Heart left ventricle (tissue), 16 donors: Measurements from ENCODE around the gene WIPF3. TPM values are rescaled to one million over a fixed set of nuclear protein-coding genes. Genes with fewer than 3 reads are reported as not detected.

Source experiments
- ATAC-seq, 4 donors: fragments of 200-7000 bp; cut with Tn5 transposase; one replicate each; pipeline ENCODE4 v1.9.1; 2020 to 2022; ENCODE audit warnings: moderate library complexity in 4 of 4, mild to moderate bottlenecking in 3 of 4, moderate number of reproducible peaks in 1 of 4
- DNase-seq, 5 donors: peaks; one replicate each; pipeline ENCODE4 v3.0.0-alpha.2; 2020
- H3K27ac ChIP-seq, 12 donors: fragments of 200-600 bp; sonication (generic) in 4 of 12; one replicate each; pipeline versions ENCODE4 v1.5.0 to v1.8.0; 2016 to 2022; ENCODE audit warnings: mild to moderate bottlenecking in 2 of 12
- H3K27me3 ChIP-seq, 9 donors: fragments of 200-600 bp; sonication (generic) in 2 of 9; one replicate each; pipeline versions ENCODE4 v1.5.1 to v1.8.0; 2016 to 2022; ENCODE audit warnings: mild to moderate bottlenecking in 3 of 9
- H3K36me3 ChIP-seq, 9 donors: fragments of 200-600 bp; sonication (generic) in 2 of 9; one replicate each; pipeline versions ENCODE4 v1.5.0 to v1.8.0; 2018 to 2022; ENCODE audit warnings: mild to moderate bottlenecking in 2 of 9
- H3K4me1 ChIP-seq, 12 donors: fragments of 200-600 bp; sonication (generic) in 4 of 12; one replicate each; pipeline versions ENCODE4 v1.5.0 to v1.8.0; 2016 to 2022; ENCODE audit warnings: mild to moderate bottlenecking in 3 of 12
- H3K4me3 ChIP-seq, 12 donors: fragments of 200-600 bp; sonication (generic) in 4 of 12; one replicate each; pipeline versions ENCODE4 v1.5.0 to v1.8.0; 2017 to 2022; ENCODE audit warnings: mild to moderate bottlenecking in 9 of 12, moderate library complexity in 4 of 12
- H3K9me3 ChIP-seq, 12 donors: fragments of 200-600 bp; sonication (generic) in 4 of 12; one replicate each; pipeline versions ENCODE4 v1.5.0 to v1.8.0; 2016 to 2022; ENCODE audit warnings: mild to moderate bottlenecking in 1 of 12
- CTCF ChIP-seq, 12 donors: fragments of 200-600 bp; sonication (generic) in 4 of 12; IDR thresholded peaks; one replicate each; pipeline versions ENCODE4 v1.5.0 to v1.8.0; 2018 to 2022; ENCODE audit warnings: antibody characterized with exemption in 12 of 12, mild to moderate bottlenecking in 5 of 12
- POLR2A ChIP-seq, 2 donors: fragments of 450-650 bp; IDR thresholded peaks; one replicate each; pipeline ENCODE4 v1.6.1; 2017; ENCODE audit warnings: antibody characterized with exemption in 2 of 2, mild to moderate bottlenecking in 2 of 2, moderate library complexity in 2 of 2
- WGBS, 4 donors: extraction: QIAGEN DNeasy Blood & Tissue Kit in 2 of 4; methylation state at CpG; one replicate each; pipeline versions ENCODE4 v1.1.5 to v1.1.7; 2013 to 2018; 5-methylcytosine and 5-hydroxymethylcytosine counted together
- intact Hi-C, 10 donors: fragments of 100-400 bp; cut with DNase I; formaldehyde crosslinking; loops; one replicate each; pipeline versions ENCODE4 v1.11.1 to v1.14.2; 2022
- polyA plus RNA-seq, 2 donors: library from polyadenylated mRNA; stranded (reverse); fragments of 200-250 nt; gene quantifications; one replicate each; pipeline ENCODE4 v1.2.3, GENCODE V29; 2013
- total RNA-seq, 9 donors: library from RNA; depleted of rRNA in 2 of 9; stranded (reverse); fragments of >200 nt in 2 of 9; fragmentation: NEBNext Ultra II Directional in 3 of 9; extraction: Animal tissue kit (Norgen Biotek cat#: 25700) in 3 of 9; gene quantifications; one replicate each; pipeline versions ENCODE4 v1.1.0 to v1.2.4, GENCODE V29; 2016 to 2023
- donor health status: ischemic (EF 13 %, LVEDD 7.1; RV severe dilation, severe dysfunction).
- donor health status: healthy with polysubstance abuse.
- donor health status: DM: no; HTN: yes; CAD: no.
- donor health status: DM: no; HTN: no; CAD: no.
- donor health status: ischemic (EF 25% LVEDD 6.9; RV normal size, moderate dysfunction).
- donor health status: ischemic (EF 25% LVEDD 5.7; RV mildly dilated, moderate dysfunction).
- donor health status: healthy.
- donor health status: DM: yes; HTN: yes; CAD: no.
- donor health status: ischemic (EF 35%, LVEDD 5.7; RV mildly dilated, moderate dysfunction).
- donor health status: nonischemic (EF 11% LVEDD 7.7; RV severe dilation, severe dysfunction).
- donor health status: DM: yes; HTN: yes; CAD: no.
- donor health status: PGD.
- donor health status: ischemic (EF 29% LVEDD 5.4; RV normal size, mild dysfunction).
- donor health status: nonischemic (EF 23%, LVEDD 6.1; RV moderate dilation, normal function).

WIPF3 gene
- total and polyA plus RNA-seq, 11 donors: 1.2 to 16.5 (median 6.8) TPM

- no peak overlapping the region for H3K27ac ChIP-seq
These were observed 34.4 kb downstream of the WIPF3 start for GRCh38 chr7:29840701-29841100.

GRCh38 chr7:29841926-29842701 is 35.8 kb downstream of the WIPF3 start:
- Histone ChIP-seq H3K9me3 (no peaks in the 10 kb centered on the region), H3K27ac (no peak overlapping the region), H3K4me1 (peaks cover 0 to 15% (median 2%) of the 10 kb centered on the region in 12 donors), H3K4me3 (no peak overlapping the region), H3K36me3 (no peaks in the 10 kb centered on the region), H3K27me3 (no peaks in the 10 kb centered on the region)
- ATAC-seq (no peak), DNase-seq (no peak)
- no peak for TF ChIP-seq POLR2A (IDR thresholded peaks at IDR 0.05)
- TF ChIP-seq CTCF (IDR thresholded peaks at IDR 0.05): no peak
- intact Hi-C loops: no loop called here
- WGBS, 4 donors: 76 to 80% (median 78%) methylated on average over 11 of the region's 11 CpGs

More at GRCh38 chr7:29840701-29841100, 34.4 kb downstream of the WIPF3 start:
- Histone ChIP-seq H3K4me1 (peaks cover 0 to 15% (median 2%) of the 10 kb centered on the region in 12 donors), H3K9me3 (no peaks in the 10 kb centered on the region), H3K36me3 (no peaks in the 10 kb centered on the region), H3K4me3 (no peak overlapping the region), H3K27me3 (no peaks in the 10 kb centered on the region)
- 79 to 86% (median 81%) methylated on average over 6 of the region's 6 CpGs for WGBS, 4 donors
- TF ChIP-seq POLR2A (IDR thresholded peaks at IDR 0.05) (no peak), CTCF (IDR thresholded peaks at IDR 0.05) (no peak)
- ATAC-seq (no peak), DNase-seq (no peak)
- intact Hi-C loops: no loop called here

GRCh38 chr7:29843093-29843492 is 36.8 kb downstream of the WIPF3 start:
- Histone ChIP-seq H3K9me3 (no peaks in the 10 kb centered on the region), H3K4me3 (no peak overlapping the region), H3K4me1 (peaks cover 0 to 15% (median 2%) of the 10 kb centered on the region in 12 donors), H3K27me3 (no peaks in the 10 kb centered on the region), H3K27ac (no peak overlapping the region), H3K36me3 (no peaks in the 10 kb centered on the region)
- ATAC-seq: no peak
- TF ChIP-seq POLR2A (IDR thresholded peaks at IDR 0.05) (no peak), CTCF (IDR thresholded peaks at IDR 0.05) (no peak)
- WGBS, 4 donors: 92 to 94% (median 93%) methylated on average over 8 of the region's 8 CpGs
- intact Hi-C loops: no loop called here
- no peak for DNase-seq

- TF ChIP-seq CTCF (IDR thresholded peaks at IDR 0.05) (no peak), POLR2A (IDR thresholded peaks at IDR 0.05) (no peak)
- 68 to 81% (median 71%) methylated on average over 4 of the region's 4 CpGs for WGBS, 4 donors
- H3K27me3 ChIP-seq: no peaks in the 10 kb centered on the region
These were observed 37.4 kb downstream of the WIPF3 start for GRCh38 chr7:29843726-29844125.

More at GRCh38 chr7:29843726-29844125, 37.4 kb downstream of the WIPF3 start:
- intact Hi-C loops: no loop called here
- Histone ChIP-seq H3K9me3 (no peaks in the 10 kb centered on the region), H3K4me1 (peaks cover 0 to 15% (median 2%) of the 10 kb centered on the region in 12 donors), H3K36me3 (no peaks in the 10 kb centered on the region), H3K27ac (no peak overlapping the region), H3K4me3 (no peak overlapping the region)
- DNase-seq (no peak), ATAC-seq (no peak)
